PFSK-1 (cell line): ENCODE data around the gene FZR1.

Experiments
- FOXP2 ChIP-seq: optimal IDR thresholded peaks from 2 replicates; pipeline ENCODE3; 2011; ENCODE audit warnings: borderline replicate concordance, control low read depth, inconsistent platforms; ENCODE audit not compliant: insufficient read depth; ENCODE audit errors: extremely low read length, extremely low read depth
- POLR2AphosphoS5 ChIP-seq: IDR thresholded peaks from 2 replicates; pipeline ENCODE4 v1.6.1; 2012; ENCODE audit warnings: low read depth, mild to moderate bottlenecking, control low read depth, low read length, moderate library complexity
- SIN3A ChIP-seq: IDR thresholded peaks from 2 replicates; pipeline ENCODE4 v1.6.1; 2012; ENCODE audit warnings: mild to moderate bottlenecking, low read length, moderate library complexity, borderline replicate concordance; ENCODE audit not compliant: insufficient read depth
- TAF1 ChIP-seq: IDR thresholded peaks from 2 replicates; pipeline ENCODE4 v1.6.1; 2012; ENCODE audit warnings: low read length, control low read depth, borderline replicate concordance; ENCODE audit not compliant: insufficient read depth
- TF ChIP-seq, protein P1 (sequence below), 2 experiments: IDR thresholded peaks; 2 replicates each; pipeline versions ENCODE4 v1.6.1 to v1.8.0; 2011 to 2012; ENCODE audit warnings: low read depth in 2 of 2, low read length in 2 of 2, control low read depth in 1 of 2, inconsistent platforms in 1 of 2, mild to moderate bottlenecking in 1 of 2, moderate library complexity in 1 of 2; ENCODE audit not compliant: insufficient read depth in 1 of 2

DNA sequence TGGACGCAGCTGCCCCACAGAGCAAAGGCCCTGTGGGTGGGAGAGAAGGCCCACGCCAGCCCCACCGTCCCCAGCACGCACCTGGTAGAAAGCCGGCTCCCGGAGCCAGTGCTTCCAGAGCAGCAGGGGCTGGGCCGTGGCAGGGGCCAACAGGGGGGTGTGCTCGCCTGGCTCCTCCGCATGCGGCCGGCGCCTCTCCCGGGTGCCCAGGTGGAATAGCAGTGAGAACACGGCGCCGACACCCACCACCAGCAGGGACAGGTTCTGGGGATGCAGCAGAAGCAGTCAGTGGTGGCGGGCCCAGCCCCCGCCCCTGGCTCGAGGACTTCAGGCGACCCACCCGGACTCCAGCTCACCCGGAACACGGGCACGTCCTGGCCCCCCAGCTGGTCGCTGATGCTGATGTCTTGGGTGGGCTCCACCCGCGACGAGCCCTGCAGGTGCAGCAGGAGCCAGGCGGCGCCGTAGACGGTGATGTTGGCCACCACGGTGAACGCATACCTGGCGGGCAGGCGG lies 41.7 kb downstream of the FZR1 start:
- no peak for TF ChIP-seq TAF1
- TF ChIP-seq, protein P1, sequence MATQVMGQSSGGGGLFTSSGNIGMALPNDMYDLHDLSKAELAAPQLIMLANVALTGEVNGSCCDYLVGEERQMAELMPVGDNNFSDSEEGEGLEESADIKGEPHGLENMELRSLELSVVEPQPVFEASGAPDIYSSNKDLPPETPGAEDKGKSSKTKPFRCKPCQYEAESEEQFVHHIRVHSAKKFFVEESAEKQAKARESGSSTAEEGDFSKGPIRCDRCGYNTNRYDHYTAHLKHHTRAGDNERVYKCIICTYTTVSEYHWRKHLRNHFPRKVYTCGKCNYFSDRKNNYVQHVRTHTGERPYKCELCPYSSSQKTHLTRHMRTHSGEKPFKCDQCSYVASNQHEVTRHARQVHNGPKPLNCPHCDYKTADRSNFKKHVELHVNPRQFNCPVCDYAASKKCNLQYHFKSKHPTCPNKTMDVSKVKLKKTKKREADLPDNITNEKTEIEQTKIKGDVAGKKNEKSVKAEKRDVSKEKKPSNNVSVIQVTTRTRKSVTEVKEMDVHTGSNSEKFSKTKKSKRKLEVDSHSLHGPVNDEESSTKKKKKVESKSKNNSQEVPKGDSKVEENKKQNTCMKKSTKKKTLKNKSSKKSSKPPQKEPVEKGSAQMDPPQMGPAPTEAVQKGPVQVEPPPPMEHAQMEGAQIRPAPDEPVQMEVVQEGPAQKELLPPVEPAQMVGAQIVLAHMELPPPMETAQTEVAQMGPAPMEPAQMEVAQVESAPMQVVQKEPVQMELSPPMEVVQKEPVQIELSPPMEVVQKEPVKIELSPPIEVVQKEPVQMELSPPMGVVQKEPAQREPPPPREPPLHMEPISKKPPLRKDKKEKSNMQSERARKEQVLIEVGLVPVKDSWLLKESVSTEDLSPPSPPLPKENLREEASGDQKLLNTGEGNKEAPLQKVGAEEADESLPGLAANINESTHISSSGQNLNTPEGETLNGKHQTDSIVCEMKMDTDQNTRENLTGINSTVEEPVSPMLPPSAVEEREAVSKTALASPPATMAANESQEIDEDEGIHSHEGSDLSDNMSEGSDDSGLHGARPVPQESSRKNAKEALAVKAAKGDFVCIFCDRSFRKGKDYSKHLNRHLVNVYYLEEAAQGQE (IDR thresholded peaks at IDR 0.05; ENCODE audit: insufficient read depth in 1 of 2, low read depth in 2 of 2, low read length in 2 of 2) = no peak
- TF ChIP-seq SIN3A = no peak
- TF ChIP-seq POLR2AphosphoS5 = no peak
- TF ChIP-seq FOXP2 = no peak
